IPS-NIHi11 (cell line): ENCODE results near the gene BBX.

Experiments used
- DNase-seq: peaks from one replicate; pipeline ENCODE4 v3.0.0; 2012; ENCODE audit warnings: mixed read lengths, low spot score

The BBX gene

GRCh38 chr3:107654218-107654617, 131.5 kb downstream of the BBX start:
- no peak for DNase-seq

- DNase-seq: no peak
Measured at GRCh38 chr3:107657971-107658370, 135.2 kb downstream of the BBX start.

- DNase-seq: no peak
Measured at GRCh38 chr3:107660306-107660976, 137.7 kb downstream of the BBX start.

DNA sequence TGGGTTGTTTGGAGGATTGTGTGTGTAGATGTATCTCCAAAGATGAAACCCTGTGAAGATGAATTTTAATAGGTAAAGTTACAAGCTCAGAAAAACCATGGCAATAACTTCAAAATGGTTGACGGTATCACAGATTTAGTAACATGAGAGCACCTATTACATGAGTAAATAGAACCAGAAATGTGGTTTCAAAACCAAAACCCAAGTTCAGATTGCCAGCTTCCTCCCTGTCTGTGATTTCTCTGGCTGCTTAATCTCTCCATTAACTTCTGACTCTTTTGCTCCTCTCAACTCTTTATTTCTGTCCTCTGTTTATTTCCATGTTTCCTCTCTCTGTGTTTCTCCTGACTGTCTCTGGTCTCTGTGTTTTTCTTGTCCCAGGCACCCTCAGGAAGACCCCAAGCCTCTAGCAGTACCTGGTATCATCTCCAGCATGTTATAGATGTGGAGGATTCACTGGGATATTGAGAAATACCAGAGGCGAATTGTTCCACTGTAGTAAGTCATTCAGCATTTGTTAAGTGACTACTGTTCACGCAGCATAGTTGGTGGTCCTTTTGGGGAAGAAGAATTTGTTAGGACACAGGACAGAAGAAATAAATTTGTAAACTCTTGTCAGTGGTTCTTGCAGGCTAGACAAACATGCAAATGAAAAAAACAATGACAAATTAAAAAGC, 138.8 kb downstream of the BBX start:
- no peak for DNase-seq

DNA sequence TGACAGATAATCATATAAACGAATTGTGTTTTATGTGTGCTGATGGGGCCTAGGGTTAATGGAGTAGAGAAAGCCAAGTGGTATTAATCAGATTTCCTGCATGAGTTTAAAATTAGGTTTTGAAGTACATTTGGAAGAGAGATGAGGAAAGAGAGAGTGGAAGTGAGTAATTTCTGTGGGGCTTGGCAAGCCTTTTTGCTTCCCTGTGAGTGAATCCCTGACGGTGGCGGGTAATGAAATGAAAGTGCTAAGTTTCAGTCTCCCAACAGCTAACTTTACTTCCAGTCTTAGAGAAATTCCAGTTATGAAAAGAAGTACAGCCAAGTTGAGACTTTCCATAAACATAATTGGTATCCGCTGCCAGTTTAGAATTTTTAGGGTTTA, 139.4 kb downstream of the BBX start:
- DNase-seq: no peak

GRCh38 chr3:107662586-107662985, 139.8 kb downstream of the BBX start:
- no peak for DNase-seq

GRCh38 chr3:107663266-107663665, 140.5 kb downstream of the BBX start:
- no peak for DNase-seq

- DNase-seq: no peak
Measured at GRCh38 chr3:107664614-107665013, 141.9 kb downstream of the BBX start.

DNA sequence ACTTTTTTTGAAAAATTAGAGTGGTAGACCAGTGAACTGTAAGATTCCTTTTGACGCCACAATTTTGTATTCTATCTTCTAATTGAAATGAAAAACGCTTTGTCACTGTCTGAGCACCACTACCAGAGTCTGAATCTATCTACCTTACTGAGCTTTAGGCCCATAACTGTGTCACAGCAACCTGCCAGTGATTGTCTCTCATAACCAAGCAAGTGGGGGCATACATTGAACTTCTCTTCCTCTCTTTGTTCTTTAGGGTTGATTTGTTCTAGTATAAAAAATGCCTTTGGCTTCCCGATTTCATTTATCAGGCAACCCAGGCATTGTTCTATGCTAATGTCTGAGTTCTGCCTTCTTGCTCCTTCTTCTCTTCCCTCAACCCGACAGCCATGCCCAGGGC, 142.6 kb downstream of the BBX start:
- no peak for DNase-seq

GRCh38 chr3:107666853-107667252, 144.1 kb downstream of the BBX start:
- DNase-seq: no peak

- DNase-seq: no peak
Measured at GRCh38 chr3:107668416-107668815, 145.7 kb downstream of the BBX start.

GRCh38 chr3:107668963-107669362, 146.2 kb downstream of the BBX start:
- DNase-seq: no peak

DNA sequence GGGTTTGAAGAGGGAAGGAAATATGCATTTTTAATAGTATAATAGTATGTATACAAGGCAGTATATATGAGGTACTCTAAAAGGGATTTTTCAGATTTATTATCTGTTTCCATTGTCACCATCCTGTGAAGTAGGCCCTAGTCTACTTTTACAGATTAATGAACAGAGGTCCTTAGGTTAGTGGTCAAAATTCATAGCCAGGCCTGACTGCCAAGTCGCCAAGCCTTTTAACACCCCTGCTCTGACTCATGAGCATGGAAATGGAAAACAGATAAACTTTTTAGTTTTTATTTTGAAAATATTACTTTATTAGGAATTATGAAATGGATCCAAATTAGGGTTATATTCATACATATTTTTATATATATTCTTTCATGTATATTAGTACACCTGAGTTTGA, 146.9 kb downstream of the BBX start:
- DNase-seq: no peak

DNA sequence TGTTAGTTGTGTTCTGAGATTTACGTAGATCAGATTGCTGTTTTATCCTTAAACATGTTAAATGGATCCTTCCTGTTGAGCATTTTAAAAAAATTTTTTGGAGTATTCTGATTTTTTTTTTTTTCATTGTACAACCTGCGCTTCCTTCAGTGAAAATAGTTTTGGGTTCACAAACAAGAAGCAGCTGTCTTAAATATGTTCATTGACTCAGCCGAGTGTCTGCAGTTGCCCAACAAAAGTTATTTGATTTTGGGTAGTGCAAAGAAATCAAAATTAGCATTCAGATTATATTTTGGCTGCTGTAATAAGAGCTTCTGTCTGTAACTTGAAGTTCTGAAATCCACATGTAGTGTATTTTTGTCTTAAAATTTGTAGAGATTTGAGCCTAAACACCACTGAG, 148.2 kb downstream of the BBX start:
- no peak for DNase-seq

DNA sequence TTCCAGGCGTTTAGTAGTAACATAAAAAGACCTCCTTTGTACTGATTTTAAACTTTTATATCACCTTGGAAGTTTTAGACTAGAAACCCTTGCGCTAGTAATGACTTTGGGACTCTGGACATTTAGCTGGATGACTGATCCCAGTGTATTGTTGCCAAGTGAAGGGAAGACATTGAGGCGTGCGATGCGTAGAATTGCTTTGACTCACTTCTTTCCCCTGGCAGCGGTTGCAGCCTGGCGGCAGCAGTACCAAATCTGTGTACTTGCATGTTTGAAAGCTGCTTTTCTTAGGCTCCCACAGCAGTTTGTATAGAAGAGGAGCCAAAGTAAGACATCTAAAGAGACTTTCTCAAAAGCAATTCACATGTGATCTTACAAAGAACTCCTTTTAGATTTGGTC, 151.6 kb downstream of the BBX start:
- DNase-seq: no peak

DNA sequence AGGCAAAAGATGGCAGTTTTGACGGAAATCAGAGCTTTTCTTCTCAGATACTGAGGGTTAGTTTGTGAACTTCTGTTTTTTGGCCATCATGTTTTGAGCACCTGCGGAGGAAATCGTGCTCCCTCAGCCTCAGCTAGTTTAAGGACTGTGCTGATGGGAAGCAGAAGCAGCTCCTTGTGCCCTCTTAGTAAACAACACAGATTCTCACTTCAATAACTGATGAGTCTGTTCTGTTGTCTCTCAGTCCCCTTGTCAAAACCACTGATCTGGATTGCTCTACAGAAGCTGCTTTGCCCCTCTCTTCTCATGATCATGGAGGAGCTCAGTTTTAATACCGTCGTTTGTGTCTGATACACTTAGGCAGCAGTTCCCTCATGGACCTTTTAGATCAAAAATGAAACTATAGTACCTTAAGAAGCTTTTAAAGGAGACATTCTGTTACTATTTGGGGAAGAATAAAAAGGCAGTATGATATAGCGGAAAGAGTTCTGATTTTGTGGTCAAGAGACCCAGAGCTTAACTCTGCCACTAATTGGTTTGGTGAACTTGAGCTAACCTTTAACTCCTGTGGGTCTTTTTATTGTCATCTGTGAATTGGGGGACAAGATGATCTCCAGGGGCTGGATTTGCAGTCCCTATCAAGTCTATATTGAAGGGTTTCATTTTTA, 152.6 kb downstream of the BBX start:
- DNase-seq: no peak

DNA sequence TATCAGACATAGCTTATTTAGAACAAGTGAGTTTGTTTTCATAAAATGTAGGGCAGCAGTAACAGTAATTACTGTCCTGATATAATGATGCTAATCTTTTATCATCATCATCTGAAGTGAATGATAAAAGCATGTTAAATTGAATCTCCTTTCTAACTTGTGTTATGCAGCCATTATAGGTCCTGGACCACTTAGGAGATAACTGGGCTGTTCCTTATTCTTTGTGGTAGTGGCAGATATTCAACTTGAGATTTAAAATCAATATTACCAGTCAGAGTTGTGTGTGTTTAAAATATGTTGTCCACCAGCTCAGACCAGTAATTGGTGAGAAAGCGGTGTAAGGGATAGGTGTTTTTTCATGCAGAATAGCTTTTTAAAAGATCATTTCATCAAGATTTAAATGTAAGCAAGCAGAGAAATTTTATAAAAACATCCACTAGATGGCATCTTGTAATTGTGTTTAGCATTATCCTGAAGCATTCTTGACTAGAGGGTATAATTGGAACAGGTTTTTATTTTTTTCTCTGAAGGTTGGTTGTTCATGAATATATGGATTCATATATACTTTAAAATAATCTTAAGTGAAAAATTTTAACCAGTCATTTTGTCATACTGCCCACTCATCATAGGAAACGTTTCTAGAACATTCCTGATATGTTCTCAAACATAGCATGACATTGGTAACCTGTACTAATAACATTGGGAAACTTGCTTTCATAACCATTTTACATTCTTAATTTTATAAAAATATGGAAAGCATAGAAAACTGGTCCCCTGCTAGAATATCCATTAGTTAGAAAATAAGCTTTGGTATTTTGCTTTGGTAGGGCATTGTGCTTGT, 153.9 kb downstream of the BBX start:
- peak; percentile 16 for DNase-seq

- no peak for DNase-seq
Measured at GRCh38 chr3:107679921-107680320, 157.2 kb downstream of the BBX start.

DNA sequence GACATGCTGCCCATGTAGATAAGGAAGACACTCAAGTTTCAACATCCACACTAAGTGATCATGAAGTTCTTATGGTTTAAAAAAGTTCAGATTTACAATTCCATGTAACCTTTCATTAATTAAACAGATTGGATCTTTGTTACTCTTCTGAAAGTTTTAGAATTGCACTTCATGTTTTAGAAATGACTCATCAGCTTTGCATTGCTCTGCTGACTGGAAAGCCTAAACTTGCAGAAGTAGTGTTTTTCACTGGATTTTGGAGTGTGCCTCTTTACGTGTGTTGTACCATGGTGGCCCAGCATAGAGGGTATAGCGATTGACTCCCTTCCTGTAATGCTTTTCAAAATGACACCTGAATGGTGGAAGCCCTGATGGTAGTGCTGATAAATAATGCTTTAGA, 157.9 kb downstream of the BBX start:
- no peak for DNase-seq

DNA sequence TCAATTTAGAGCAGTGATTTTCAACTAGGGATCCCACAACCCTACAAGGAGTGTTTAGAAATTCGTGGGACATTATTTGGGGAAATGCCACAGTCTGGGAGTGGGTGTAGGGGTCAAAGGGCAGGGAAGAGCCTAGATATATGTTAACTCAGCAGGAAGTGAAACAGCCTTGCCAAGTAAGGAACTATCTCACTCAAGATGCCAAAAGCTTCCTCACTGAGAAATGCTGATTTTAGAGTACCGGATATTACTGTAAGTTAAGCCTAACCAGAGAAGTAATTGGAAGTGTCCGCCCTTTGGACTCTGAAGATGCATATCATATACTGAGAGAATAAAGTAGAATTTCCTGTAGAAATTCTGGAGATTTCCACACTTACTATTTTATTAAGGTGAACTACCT, 158.6 kb downstream of the BBX start:
- DNase-seq: no peak

DNA sequence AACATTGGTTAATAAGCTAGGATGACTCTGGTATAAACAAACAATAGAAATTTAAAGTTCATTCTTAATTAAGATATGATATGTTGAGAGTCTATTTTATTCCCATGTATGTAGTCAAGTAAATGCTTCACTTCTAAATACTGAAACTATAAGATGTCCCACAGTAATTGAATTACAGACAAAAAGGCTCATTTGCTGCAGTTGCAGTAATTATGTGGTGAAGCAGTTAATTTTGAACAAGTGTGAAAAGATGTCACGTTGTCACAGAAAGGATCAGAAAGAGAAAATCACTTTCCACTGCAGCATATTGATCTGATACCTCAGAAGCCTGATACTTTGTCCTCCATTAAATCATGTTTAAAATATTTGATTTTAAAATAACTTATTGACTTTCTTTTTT, 159.8 kb downstream of the BBX start:
- no peak for DNase-seq

GRCh38 chr3:107683447-107683846, 160.7 kb downstream of the BBX start:
- DNase-seq: no peak
